H1 (cell line): Measurements from ENCODE around the gene CACNA1D. TPM values are rescaled to one million over a fixed set of nuclear protein-coding genes. Genes with fewer than 3 reads are reported as not detected.

Experiments used
- CTCF ChIA-PET: fragments of 300-600 bp; sonication (Branson Sonifier 250); formaldehyde crosslinking; loops from one replicate; lab custom pipeline; 2021; ENCODE audit not compliant: partially characterized antibody; lab: Charles Lee
- POLR2A ChIA-PET: fragments of 300-600 bp; sonication (Branson Sonifier 250); formaldehyde crosslinking; loops from one replicate; lab custom pipeline; 2021; ENCODE audit warnings: inconsistent platforms; ENCODE audit not compliant: partially characterized antibody; lab: Charles Lee
- DNase-seq, 2 experiments: peaks; one replicate each; pipeline versions ENCODE4 v3.0.0 to v3.0.0-alpha.2; 2010 to 2022; ENCODE audit warnings: low spot score in 2 of 2, low read depth in 1 of 2, mixed read lengths in 1 of 2
- FAIRE-seq: peaks from 2 replicates; lab custom pipeline; 2011; peaks lifted over from hg19 to GRCh38; lab: Jason Lieb, UNC
- H2AFZ ChIP-seq: 2 replicates; pipeline ENCODE4 v1.8.1; 2012; ENCODE audit warnings: low read length, inconsistent platforms
- H2AK5ac ChIP-seq: 2 replicates; pipeline ENCODE4 v1.6.1; 2013; ENCODE audit warnings: low read depth, low read length
- H2BK120ac ChIP-seq: replicated peaks from 2 replicates; pipeline ENCODE3; 2013; ENCODE audit warnings: low read depth, low read length, inconsistent platforms
- H2BK12ac ChIP-seq: 2 replicates; pipeline ENCODE4 v1.6.1; 2013; ENCODE audit warnings: low read depth, low read length
- H2BK15ac ChIP-seq: 2 replicates; pipeline ENCODE4 v1.6.1; 2013; ENCODE audit warnings: low read length
- H2BK20ac ChIP-seq: 2 replicates; pipeline ENCODE4 v1.6.1; 2013; ENCODE audit warnings: low read length
- H2BK5ac ChIP-seq: 2 replicates; pipeline ENCODE4 v1.6.1; 2013; ENCODE audit warnings: low read depth, low read length
- H3K14ac ChIP-seq: 2 replicates; pipeline ENCODE4 v1.6.1; 2013; ENCODE audit warnings: inconsistent platforms; ENCODE audit not compliant: insufficient read length
- H3K18ac ChIP-seq: 2 replicates; pipeline ENCODE4 v1.6.1; 2013; ENCODE audit warnings: low read length; ENCODE audit errors: extremely low read depth
- H3K23ac ChIP-seq: 2 replicates; pipeline ENCODE4 v1.6.1; 2013; ENCODE audit warnings: inconsistent platforms; ENCODE audit not compliant: insufficient read length
- H3K23me2 ChIP-seq: 2 replicates; pipeline ENCODE4 v1.6.1; 2013; ENCODE audit warnings: low read depth, low read length
- H3K27ac ChIP-seq: 2 replicates; pipeline ENCODE4 v1.6.1; 2011; ENCODE audit warnings: low read depth, low read length, inconsistent platforms
- H3K27me3 ChIP-seq, 4 experiments: replicated peaks in 1 of 4; 1 replicate in 1 of 4; 2 replicates in 3 of 4; pipeline versions ENCODE4 v1.6.1 to v1.8.1; 2011 to 2013; ENCODE audit warnings: low read length in 3 of 4, mild to moderate bottlenecking in 3 of 4, inconsistent platforms in 2 of 4, mixed read lengths in 2 of 4, moderate library complexity in 1 of 4; ENCODE audit not compliant: control insufficient read depth in 3 of 4, insufficient read depth in 3 of 4; ENCODE audit errors: extremely low read depth in 1 of 4
- H3K36me3 ChIP-seq, 4 experiments: 2 replicates each; pipeline versions ENCODE4 v1.6.1 to v1.8.1; 2011 to 2013; ENCODE audit warnings: mild to moderate bottlenecking in 4 of 4, low read length in 3 of 4, moderate library complexity in 2 of 4, control low read depth in 1 of 4, inconsistent platforms in 1 of 4; ENCODE audit not compliant: insufficient read depth in 4 of 4, control insufficient read depth in 2 of 4
- H3K4ac ChIP-seq: replicated peaks from 2 replicates; pipeline ENCODE3; 2013; ENCODE audit warnings: low read length, low read depth, mixed read lengths, inconsistent platforms; ENCODE audit not compliant: insufficient read length
- H3K4me1 ChIP-seq, 4 experiments: replicated peaks in 1 of 4; 1 replicate in 1 of 4; 2 replicates in 3 of 4; pipeline versions ENCODE4 v1.6.1 to v1.8.1; 2011 to 2013; ENCODE audit warnings: low read length in 3 of 4, inconsistent platforms in 2 of 4, mixed read lengths in 1 of 4; ENCODE audit not compliant: insufficient read depth in 4 of 4, control insufficient read depth in 3 of 4
- H3K4me2 ChIP-seq, 2 experiments: 2 replicates each; pipeline versions ENCODE4 v1.6.1 to v1.8.1; 2011 to 2013; ENCODE audit warnings: low read depth in 2 of 2, low read length in 2 of 2, control low read depth in 1 of 2, inconsistent platforms in 1 of 2, mild to moderate bottlenecking in 1 of 2; ENCODE audit not compliant: insufficient read depth in 1 of 2
- H3K4me3 ChIP-seq, 4 experiments: fragments of 200-600, 300-600 bp in 1 of 4; sonication (generic), shearing (Covaris generic), sonication (Bioruptor Twin) in 1 of 4; 2 replicates each; pipeline versions ENCODE4 v1.5.1 to v1.8.1; 2011 to 2016; ENCODE audit warnings: low read length in 4 of 4, low read depth in 3 of 4, control low read depth in 2 of 4, inconsistent platforms in 2 of 4, mild to moderate bottlenecking in 2 of 4, mixed read lengths in 1 of 4, moderate library complexity in 1 of 4; ENCODE audit not compliant: insufficient read depth in 2 of 4; ENCODE audit errors: extremely low read depth in 1 of 4
- H3K56ac ChIP-seq: replicated peaks from 2 replicates; pipeline ENCODE3; 2013; ENCODE audit warnings: low read depth, mild to moderate bottlenecking, mixed read lengths, low read length, inconsistent platforms; ENCODE audit not compliant: insufficient read length
- H3K79me1 ChIP-seq: 2 replicates; pipeline ENCODE4 v1.6.1; 2013; ENCODE audit warnings: low read depth, low read length, control low read depth
- H3K79me2 ChIP-seq, 2 experiments: 2 replicates each; pipeline versions ENCODE4 v1.6.1 to v1.8.1; 2012 to 2013; ENCODE audit warnings: low read length in 2 of 2, mild to moderate bottlenecking in 2 of 2, inconsistent platforms in 1 of 2; ENCODE audit not compliant: insufficient read depth in 2 of 2, control insufficient read depth in 1 of 2
- H3K9ac ChIP-seq, 4 experiments: replicated peaks in 1 of 4; 1 replicate in 1 of 4; 2 replicates in 3 of 4; pipeline versions ENCODE4 v1.6.1 to v1.8.1; 2011 to 2013; ENCODE audit warnings: low read depth in 3 of 4, low read length in 3 of 4, control low read depth in 2 of 4, mild to moderate bottlenecking in 2 of 4, moderate library complexity in 2 of 4, inconsistent platforms in 1 of 4; ENCODE audit errors: extremely low read depth in 1 of 4
- H3K9me3 ChIP-seq, 2 experiments: 2 replicates each; pipeline versions ENCODE4 v1.6.1 to v1.8.1; 2012 to 2013; ENCODE audit warnings: mild to moderate bottlenecking in 2 of 2, moderate library complexity in 2 of 2, control low read depth in 1 of 2, inconsistent platforms in 1 of 2, low read depth in 1 of 2, low read length in 1 of 2, mixed read lengths in 1 of 2; ENCODE audit not compliant: insufficient read depth in 2 of 2
- H4K20me1 ChIP-seq, 2 experiments: replicated peaks in 1 of 2; 2 replicates each; pipeline versions ENCODE3 to v1.8.1; 2011 to 2013; ENCODE audit warnings: inconsistent platforms in 2 of 2, low read length in 2 of 2, mild to moderate bottlenecking in 1 of 2; ENCODE audit not compliant: insufficient read depth in 2 of 2, control insufficient read depth in 1 of 2
- H4K5ac ChIP-seq: 2 replicates; pipeline ENCODE4 v1.6.1; 2013; ENCODE audit warnings: low read length, low read depth, mixed read lengths, inconsistent platforms; ENCODE audit not compliant: insufficient read length
- H4K8ac ChIP-seq: 2 replicates; pipeline ENCODE4 v1.8.0; 2013; ENCODE audit warnings: mild to moderate bottlenecking, moderate library complexity, low read length, inconsistent platforms; ENCODE audit not compliant: insufficient read depth; ENCODE audit errors: extremely low read depth
- H4K91ac ChIP-seq: replicated peaks from 2 replicates; pipeline ENCODE3; 2013; ENCODE audit warnings: low read length, mixed read lengths, inconsistent platforms; ENCODE audit not compliant: insufficient read length
- CTBP2 ChIP-seq: IDR thresholded peaks from 2 replicates; pipeline ENCODE4 v1.7.0; 2011; ENCODE audit warnings: borderline replicate concordance, mild to moderate bottlenecking, moderate library complexity, mixed read lengths, low read length; ENCODE audit not compliant: insufficient read depth, insufficient read length
- EZH2 ChIP-seq: fragments of 200-600 bp; sonication (generic); IDR thresholded peaks from 2 replicates; pipeline ENCODE4 v1.7.1; 2012; ENCODE audit warnings: low read depth, mild to moderate bottlenecking, moderate library complexity, low read length, inconsistent platforms; ENCODE audit not compliant: severe bottlenecking
- FOSL1 ChIP-seq: IDR thresholded peaks from 2 replicates; pipeline ENCODE4 v1.6.1; 2011; ENCODE audit warnings: mild to moderate bottlenecking, low read depth, low read length, moderate library complexity; ENCODE audit not compliant: insufficient read depth
- KDM1A ChIP-seq: fragments of 200-600, 300-600 bp; sonication (generic); IDR thresholded peaks from 2 replicates; pipeline ENCODE4 v1.7.1; 2016; ENCODE audit warnings: mild to moderate bottlenecking, low read length, borderline replicate concordance
- POLR2A ChIP-seq, 2 experiments: IDR thresholded peaks; 1 replicate in 1 of 2; 2 replicates in 1 of 2; pipeline ENCODE4 v1.6.1; 2011; ENCODE audit warnings: low read depth in 2 of 2, low read length in 2 of 2, mild to moderate bottlenecking in 2 of 2; ENCODE audit errors: control extremely low read depth in 1 of 2
- RFX5 ChIP-seq: IDR thresholded peaks from 2 replicates; pipeline ENCODE4 v1.6.1; 2011; ENCODE audit warnings: low read depth, low read length, improper control_type of control experiment, borderline replicate concordance
- SAP30 ChIP-seq: fragments of 300-600 bp; sonication (generic); IDR thresholded peaks from 2 replicates; pipeline ENCODE4 v1.7.1; 2012; ENCODE audit warnings: low read length, moderate library complexity, mild to moderate bottlenecking, inconsistent platforms; ENCODE audit not compliant: insufficient read depth, insufficient replicate concordance
- TAF7 ChIP-seq: optimal IDR thresholded peaks from 2 replicates; pipeline ENCODE3; 2011; ENCODE audit warnings: low read depth, mild to moderate bottlenecking, inconsistent platforms, low read length, moderate library complexity, borderline replicate concordance
- USF2 ChIP-seq: IDR thresholded peaks from 2 replicates; pipeline ENCODE4 v1.6.1; 2011; ENCODE audit warnings: low read length, improper control_type of control experiment
- WGBS, 2 experiments: shearing (Covaris generic) in 1 of 2; methylation state at CpG; one replicate each; pipeline versions ENCODE4 v1.1.6 to v1.1.7; 2013 to 2015; ENCODE audit warnings: low lambda C conversion rate in 2 of 2, mixed read lengths in 2 of 2, inconsistent platforms in 1 of 2, low coverage in 1 of 2, missing lambda C conversion rate in 1 of 2; ENCODE audit not compliant: insufficient replicate concordance in 2 of 2, insufficient coverage in 1 of 2, insufficient read length in 1 of 2; ENCODE audit errors: extremely low coverage in 1 of 2, missing lambda C conversion rate in 1 of 2; 5-methylcytosine and 5-hydroxymethylcytosine counted together
- polyA plus RNA-seq, 7 experiments: library from polyadenylated mRNA; depleted of rRNA in 3 of 7; stranded (reverse) in 5 of 7; unstranded in 2 of 7; fragments of >200 nt in 5 of 7; fragments of 200-250 nt in 2 of 7; gene quantifications; 1 replicate in 5 of 7; 2 replicates in 1 of 7; 4 replicates in 1 of 7; pipeline versions ENCODE4 v1.2.1 to v1.2.3, GENCODE V29; 2011 to 2013; ENCODE audit warnings: missing spikeins in 2 of 7, mixed read lengths in 2 of 7
- total RNA-seq: library from RNA; stranded (reverse); fragmentation: NEBNext Ultra II Directional; extraction: Animal tissue kit (Norgen Biotek cat#: 25700); gene quantifications from 2 replicates; pipeline ENCODE4 v1.2.1, GENCODE V29; 2021

Gene CACNA1D
- total and polyA plus RNA-seq, 2 of the 8 experiments (the other 6 are each of a cell fraction or from before 2014, with no cell fraction given): 2.0 to 2.9 TPM

GRCh38 chr3:53713626-53714025, 219.2 kb downstream of the CACNA1D start:
- peaks cover 0 to 3% (median 0%) of the 10 kb centered on the region in 4 experiments; a peak in 1 of 7 replicates for H3K4me1 ChIP-seq
- H2BK12ac ChIP-seq: no peak overlapping the region
- H2BK5ac ChIP-seq: no peak overlapping the region
- H3K27ac ChIP-seq: no peak overlapping the region
- H3K4me2 ChIP-seq: no peak overlapping the region
- H3K36me3 ChIP-seq: no peaks in the 10 kb centered on the region
- no peak for TF ChIP-seq POLR2A (IDR thresholded peaks at IDR 0.05; ENCODE audit: control extremely low read depth in 1 of 2, low read depth in 2 of 2, low read length in 2 of 2)
- TF ChIP-seq FOSL1: no peak
- no peak for TF ChIP-seq USF2
- no peak for TF ChIP-seq TAF7
- no peak for TF ChIP-seq CTBP2
- TF ChIP-seq KDM1A: no peak
- no peak for TF ChIP-seq EZH2
- no peak for TF ChIP-seq RFX5
- TF ChIP-seq SAP30: no peak
- H2AK5ac ChIP-seq: no peak overlapping the region
- no peak overlapping the region for H3K4me3 ChIP-seq
- CTCF ChIA-PET: interaction anchor here (0.8 to 1.6 kb wide), 4 partner anchors 9 to 51 kb away, joined by 3 read pairs; no protein-coding TSS in a partner anchor
- no peaks in the 10 kb centered on the region for H3K23me2 ChIP-seq
- H2BK120ac ChIP-seq: no peak overlapping the region
- POLR2A ChIA-PET: no interaction called here
- no peaks in the 10 kb centered on the region for H3K79me1 ChIP-seq
- no peak overlapping the region for H2BK15ac ChIP-seq
- H3K4ac ChIP-seq: no peak overlapping the region
- no peak overlapping the region for H3K18ac ChIP-seq
- H4K5ac ChIP-seq: no peak overlapping the region
- H3K56ac ChIP-seq: no peak overlapping the region
- no peak overlapping the region for H2AFZ ChIP-seq
- H3K9ac ChIP-seq: no peak overlapping the region
- no peak overlapping the region for H2BK20ac ChIP-seq
- no peaks in the 10 kb centered on the region; a peak in 1 of 7 replicates for H3K27me3 ChIP-seq
- H4K91ac ChIP-seq: no peak overlapping the region
- WGBS, 2 experiments: 91% methylated on average over 2 of the region's 2 CpGs; no CpG with 5 or more reads in 1 of the 2 experiments
- H3K14ac ChIP-seq: no peak overlapping the region
- H4K8ac ChIP-seq: no peak overlapping the region
- H3K9me3 ChIP-seq: no peaks in the 10 kb centered on the region
- FAIRE-seq: no peak
- no peak for DNase-seq
- H3K23ac ChIP-seq: no peak overlapping the region
- H3K79me2 ChIP-seq: no peaks in the 10 kb centered on the region
- no peaks in the 10 kb centered on the region for H4K20me1 ChIP-seq
